Left lung (tissue), 10 donors: ENCODE results near the gene NCOA7. TPM values are rescaled to one million over a fixed set of nuclear protein-coding genes. Genes with fewer than 3 reads are reported as not detected.

Source experiments
- ATAC-seq: fragments of 200-7000 bp; cut with Tn5 transposase; one replicate; pipeline ENCODE4 v1.9.1; 2020; ENCODE audit warnings: moderate library complexity
- DNase-seq, 4 donors: peaks; one replicate each; pipeline ENCODE4 v3.0.0-alpha.2; 2013 to 2020
- H3K27ac ChIP-seq, 2 donors: fragments of 200-600 bp; sonication (generic) in 1 of 2; one replicate each; pipeline versions ENCODE4 v1.5.0 to v1.8.0; 2020 to 2021
- H3K27me3 ChIP-seq, 2 donors: fragments of 200-600 bp; sonication (generic) in 1 of 2; one replicate each; pipeline versions ENCODE4 v1.5.0 to v1.8.0; 2020 to 2021
- H3K36me3 ChIP-seq, 2 donors: fragments of 200-600 bp; sonication (generic) in 1 of 2; one replicate each; pipeline versions ENCODE4 v1.5.0 to v1.8.0; 2020 to 2021
- H3K4me1 ChIP-seq, 2 donors: fragments of 200-600 bp; one replicate each; pipeline ENCODE4 v1.8.0; 2021
- H3K4me3 ChIP-seq, 2 donors: fragments of 200-600 bp; sonication (generic) in 1 of 2; one replicate each; pipeline versions ENCODE4 v1.5.0 to v1.8.0; 2020 to 2021; ENCODE audit warnings: mild to moderate bottlenecking in 1 of 2
- H3K9me3 ChIP-seq, 2 donors: fragments of 200-600 bp; sonication (generic) in 1 of 2; one replicate each; pipeline versions ENCODE4 v1.5.0 to v1.8.0; 2020 to 2021
- intact Hi-C, 2 donors: fragments of 100-400 bp; cut with DNase I; formaldehyde crosslinking; loops; one replicate each; pipeline versions ENCODE4 v1.11.2 to v1.14.2; 2022
- polyA plus RNA-seq, 6 donors: library from polyadenylated mRNA; unstranded; fragments of 120-200 nt; gene quantifications; one replicate each; pipeline ENCODE4 v1.2.1, GENCODE V29; 2013; ENCODE audit not compliant: insufficient read length in 6 of 6
- total RNA-seq, 2 donors: library from RNA; stranded (reverse); fragmentation: NEBNext Ultra II Directional; extraction: Animal tissue kit (Norgen Biotek cat#: 25700); gene quantifications; one replicate each; pipeline ENCODE4 v1.2.1, GENCODE V29; 2021
- TF ChIP-seq, protein P1 (sequence below), 2 donors: fragments of 200-600 bp; sonication (generic) in 1 of 2; IDR thresholded peaks; one replicate each; pipeline versions ENCODE4 v1.5.0 to v1.8.0; 2021; ENCODE audit warnings: antibody characterized with exemption in 2 of 2
- donor health status: DM: no; HTN: yes; CAD: no.
- donor health status: DM: no; HTN: no; CAD: no.

NCOA7 gene
- total and polyA plus RNA-seq, 8 donors: 16.1 to 94.3 (median 18.3) TPM

DNA sequence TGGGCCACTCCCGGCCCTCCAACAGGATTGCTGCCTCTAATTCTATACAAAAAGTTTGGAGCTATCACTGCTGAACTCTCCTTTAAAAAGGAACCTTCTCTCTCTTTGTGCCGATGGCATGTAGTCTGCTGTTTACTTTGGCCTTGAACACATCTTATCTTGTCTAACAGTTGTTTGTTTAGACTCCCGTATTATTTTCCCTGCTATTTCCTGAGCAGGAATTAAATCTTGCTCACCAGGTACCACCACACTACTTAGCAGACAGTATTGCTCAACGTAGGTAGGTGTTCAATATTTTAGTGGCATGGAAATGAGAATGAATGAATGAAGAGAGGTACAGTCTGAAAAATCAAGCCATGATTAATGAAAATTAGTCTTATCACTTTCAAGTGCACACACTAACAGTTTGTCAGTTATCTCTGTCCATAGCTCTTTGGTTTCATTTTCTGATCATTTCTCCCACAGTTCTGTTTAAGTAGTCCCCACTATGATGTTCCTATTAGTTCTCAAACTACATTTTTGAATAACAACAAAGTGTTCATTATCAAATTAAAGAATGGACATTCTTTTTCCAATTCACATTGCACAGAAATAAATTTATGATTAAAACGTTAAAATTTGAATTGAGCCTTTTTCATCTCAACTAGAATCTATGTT, 48.2 kb upstream of the NCOA7 start:
- no peak overlapping the region for H3K4me3 ChIP-seq
- intact Hi-C loops: no loop called here
- TF ChIP-seq, protein P1, sequence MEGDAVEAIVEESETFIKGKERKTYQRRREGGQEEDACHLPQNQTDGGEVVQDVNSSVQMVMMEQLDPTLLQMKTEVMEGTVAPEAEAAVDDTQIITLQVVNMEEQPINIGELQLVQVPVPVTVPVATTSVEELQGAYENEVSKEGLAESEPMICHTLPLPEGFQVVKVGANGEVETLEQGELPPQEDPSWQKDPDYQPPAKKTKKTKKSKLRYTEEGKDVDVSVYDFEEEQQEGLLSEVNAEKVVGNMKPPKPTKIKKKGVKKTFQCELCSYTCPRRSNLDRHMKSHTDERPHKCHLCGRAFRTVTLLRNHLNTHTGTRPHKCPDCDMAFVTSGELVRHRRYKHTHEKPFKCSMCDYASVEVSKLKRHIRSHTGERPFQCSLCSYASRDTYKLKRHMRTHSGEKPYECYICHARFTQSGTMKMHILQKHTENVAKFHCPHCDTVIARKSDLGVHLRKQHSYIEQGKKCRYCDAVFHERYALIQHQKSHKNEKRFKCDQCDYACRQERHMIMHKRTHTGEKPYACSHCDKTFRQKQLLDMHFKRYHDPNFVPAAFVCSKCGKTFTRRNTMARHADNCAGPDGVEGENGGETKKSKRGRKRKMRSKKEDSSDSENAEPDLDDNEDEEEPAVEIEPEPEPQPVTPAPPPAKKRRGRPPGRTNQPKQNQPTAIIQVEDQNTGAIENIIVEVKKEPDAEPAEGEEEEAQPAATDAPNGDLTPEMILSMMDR (IDR thresholded peaks at IDR 0.05): no peak

DNA sequence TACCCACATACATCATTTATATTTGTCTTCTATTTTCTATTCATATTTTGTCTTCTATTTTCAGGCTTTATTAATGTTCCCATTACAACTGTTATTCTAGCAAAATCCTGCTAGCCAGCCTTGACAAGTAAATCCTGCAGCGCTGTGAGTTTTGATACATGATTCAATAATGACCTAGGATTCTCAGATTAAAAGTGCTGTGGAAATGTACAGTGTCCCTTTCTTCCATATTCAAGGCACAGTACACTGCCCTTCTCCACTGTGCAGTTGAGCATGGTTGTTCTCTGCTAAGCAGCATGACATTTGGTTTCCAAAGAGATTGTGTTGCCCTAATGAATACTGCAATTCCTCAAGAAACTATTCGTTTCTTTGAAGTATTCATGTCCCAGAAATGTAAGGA, 47.2 kb upstream of the NCOA7 start:
- Histone ChIP-seq H3K4me3 (no peak overlapping the region), H3K4me1 (peaks cover 4 to 22% of the 10 kb centered on the region in 2 donors), H3K27me3 (peaks cover 40 to 74% of the 10 kb centered on the region in 2 donors), H3K27ac (no peak overlapping the region), H3K9me3 (no peaks in the 10 kb centered on the region), H3K36me3 (no peaks in the 10 kb centered on the region)
- TF ChIP-seq, protein P1 (IDR thresholded peaks at IDR 0.05): no peak
- DNase-seq: no peak
- no peak for ATAC-seq
- intact Hi-C loops: no loop called here

More for the DNA sequence above, 48.2 kb upstream of the NCOA7 start:
- Histone ChIP-seq H3K9me3 (no peaks in the 10 kb centered on the region), H3K27ac (no peak overlapping the region), H3K4me1 (peaks cover 0 to 12% of the 10 kb centered on the region in 2 donors), H3K36me3 (no peaks in the 10 kb centered on the region), H3K27me3 (peaks cover 32 to 64% of the 10 kb centered on the region in 2 donors)
- ATAC-seq: no peak
- DNase-seq: no peak

DNA sequence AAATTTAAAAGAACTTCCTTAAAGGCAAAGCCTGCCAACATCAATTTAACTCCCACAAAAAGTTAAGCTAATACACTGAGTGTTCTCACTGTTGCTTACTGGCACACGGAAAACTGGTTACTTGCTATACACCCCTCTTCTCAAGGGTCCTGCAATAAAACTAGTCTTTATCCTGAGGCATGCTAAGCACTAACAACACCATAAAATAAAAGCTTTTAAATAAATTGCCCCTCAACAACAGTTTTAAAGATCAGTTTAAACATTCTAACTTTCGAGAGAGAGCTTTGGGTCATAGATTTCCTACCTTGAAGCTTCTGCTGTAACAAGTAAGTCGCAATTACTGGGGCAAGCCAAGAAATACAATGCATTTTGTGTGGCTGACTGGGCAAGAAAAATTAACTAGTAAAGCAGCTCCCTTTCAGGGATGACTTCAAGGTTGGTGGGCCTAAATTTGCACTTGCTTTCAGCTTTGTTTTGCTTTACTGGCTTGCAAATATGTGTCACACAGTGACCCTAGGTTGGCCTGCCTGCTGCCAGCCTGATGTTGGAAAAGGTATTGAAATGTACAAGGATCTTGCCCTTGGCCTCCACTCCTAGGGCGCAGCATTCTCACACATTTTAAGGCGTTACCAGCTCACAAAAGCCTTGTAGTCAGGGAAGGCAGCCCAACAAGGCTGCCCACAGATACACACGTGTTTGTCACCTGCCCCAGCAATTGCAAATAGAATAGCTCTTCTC, 45.3 kb upstream of the NCOA7 start:
- Histone ChIP-seq H3K27me3 (peaks cover 44 to 85% of the 10 kb centered on the region in 2 donors), H3K4me1 (peaks cover 8 to 38% of the 10 kb centered on the region in 2 donors), H3K27ac (no peak overlapping the region), H3K4me3 (no peak overlapping the region), H3K9me3 (no peaks in the 10 kb centered on the region), H3K36me3 (no peaks in the 10 kb centered on the region)
- TF ChIP-seq, protein P1 (IDR thresholded peaks at IDR 0.05): no peak
- ATAC-seq: no peak
- no peak for DNase-seq
- intact Hi-C loops: no loop called here

DNA sequence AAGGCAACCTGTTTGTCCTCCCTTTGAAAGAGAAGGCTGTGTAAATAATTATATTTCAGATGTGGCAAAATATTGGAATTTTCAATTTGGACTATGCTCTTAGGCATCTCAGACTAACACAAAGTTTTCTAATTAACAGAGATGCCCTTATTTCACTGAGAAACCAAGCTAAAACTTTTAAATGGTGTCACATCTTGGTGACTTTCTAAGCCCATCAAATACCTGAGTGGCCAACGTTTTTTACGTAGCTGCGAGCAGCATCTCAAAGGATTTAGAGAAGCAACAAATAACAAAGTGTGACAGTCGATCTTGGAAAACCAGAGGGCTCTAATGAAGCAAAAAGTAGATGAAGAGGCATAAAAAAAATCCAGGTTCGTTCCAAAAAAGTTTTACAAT, 44.7 kb upstream of the NCOA7 start:
- no peak overlapping the region for H3K4me3 ChIP-seq
- TF ChIP-seq, protein P1 (IDR thresholded peaks at IDR 0.05): no peak
- H3K36me3 ChIP-seq: no peaks in the 10 kb centered on the region
- H3K27ac ChIP-seq: no peak overlapping the region
- H3K27me3 ChIP-seq: peaks cover 49 to 91% of the 10 kb centered on the region in 2 donors
- DNase-seq (no peak), ATAC-seq (no peak)
- intact Hi-C loops: no loop called here
- H3K9me3 ChIP-seq: no peaks in the 10 kb centered on the region
- H3K4me1 ChIP-seq: peaks cover 8 to 43% of the 10 kb centered on the region in 2 donors
